HG03066 (cell line): ENCODE data around the gene STRADB.
"Not testable (repeated sequence)": the region's sequence is repeated elsewhere in the genome, so short reads cannot be mapped to it uniquely, and the experiment has no call there.

Experiments
- ATAC-seq: cut with Tn5 transposase; IDR thresholded peaks from one replicate; pipeline ENCODE4 v1.9.1; 2021; ENCODE audit warnings: low read depth; ENCODE audit not compliant: unreplicated experiment

Gene STRADB

GRCh38 chr2:201430322-201430721 lies 21.2 kb upstream of the STRADB start:
- ATAC-seq, result not testable (repeated sequence)

- no peak for ATAC-seq
Measured at GRCh38 chr2:201430839-201431238, 20.7 kb upstream of the STRADB start.

- no peak for ATAC-seq
Measured at GRCh38 chr2:201432038-201432620, 19.4 kb upstream of the STRADB start.

GRCh38 chr2:201432621-201433393 lies 18.7 kb upstream of the STRADB start:
- no peak for ATAC-seq

GRCh38 chr2:201433394-201433995 lies 18.0 kb upstream of the STRADB start:
- ATAC-seq, result no peak

DNA sequence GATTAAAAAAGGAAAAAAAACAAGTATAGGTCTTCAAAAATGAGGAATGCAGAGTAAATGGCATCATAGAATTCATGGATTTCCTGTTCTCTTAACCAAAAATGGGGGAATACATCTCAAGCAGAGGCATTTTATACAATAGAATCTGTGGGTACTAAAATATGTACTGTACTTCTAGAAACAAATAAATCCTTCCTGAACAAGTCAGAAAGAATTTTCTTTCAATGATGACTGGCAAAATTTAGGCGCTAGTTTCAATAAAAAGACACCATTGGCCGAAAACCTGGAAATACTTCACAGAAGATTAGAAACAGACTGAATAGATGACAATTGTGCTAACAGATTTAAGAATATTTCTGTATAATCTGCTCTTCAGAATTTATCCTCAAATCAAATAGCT lies 15.4 kb upstream of the STRADB start:
- ATAC-seq, result no peak

- ATAC-seq, result not testable (repeated sequence)
Measured at GRCh38 chr2:201439336-201439922, 12.1 kb upstream of the STRADB start.

DNA sequence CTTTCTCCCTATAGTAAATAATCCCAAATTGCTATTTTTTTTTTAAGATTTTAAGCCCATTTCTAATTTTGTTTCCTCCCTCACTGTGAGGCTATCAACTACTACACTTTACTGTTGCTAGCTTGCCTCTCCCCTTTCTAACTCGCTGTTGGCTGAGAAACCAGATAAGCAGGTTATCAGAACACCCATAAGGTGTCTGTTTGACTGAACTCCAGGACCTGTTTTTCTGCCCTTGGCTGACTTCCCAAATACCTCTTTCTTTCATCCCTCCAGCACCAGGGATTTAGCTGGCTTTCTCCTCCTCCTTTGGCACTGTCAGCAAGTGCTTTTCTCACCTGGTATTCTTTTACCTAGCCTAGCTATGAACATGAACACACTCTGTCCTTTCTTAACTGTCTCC lies 11.4 kb upstream of the STRADB start:
- ATAC-seq, result no peak

DNA sequence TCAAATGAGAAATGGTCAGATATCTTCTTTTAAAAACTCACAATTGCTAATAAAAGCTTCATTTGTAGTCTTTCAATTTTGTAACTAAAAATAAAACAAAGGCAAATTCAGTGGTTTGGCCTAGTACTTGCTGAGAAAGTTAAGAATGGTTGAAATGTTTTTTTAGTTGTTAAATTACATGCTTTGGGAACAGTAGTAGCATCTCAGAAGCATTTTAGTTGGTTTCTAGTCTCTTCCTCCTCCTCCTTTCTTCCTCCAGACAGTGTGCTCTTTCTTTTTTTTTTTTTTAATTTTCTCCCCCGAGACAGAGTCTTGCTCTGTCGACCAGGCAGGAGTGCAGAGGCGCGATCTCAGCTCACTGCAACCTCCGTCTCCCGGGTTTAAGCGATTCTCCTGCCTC lies 10.1 kb upstream of the STRADB start:
- ATAC-seq, result peak; percentile 67

DNA sequence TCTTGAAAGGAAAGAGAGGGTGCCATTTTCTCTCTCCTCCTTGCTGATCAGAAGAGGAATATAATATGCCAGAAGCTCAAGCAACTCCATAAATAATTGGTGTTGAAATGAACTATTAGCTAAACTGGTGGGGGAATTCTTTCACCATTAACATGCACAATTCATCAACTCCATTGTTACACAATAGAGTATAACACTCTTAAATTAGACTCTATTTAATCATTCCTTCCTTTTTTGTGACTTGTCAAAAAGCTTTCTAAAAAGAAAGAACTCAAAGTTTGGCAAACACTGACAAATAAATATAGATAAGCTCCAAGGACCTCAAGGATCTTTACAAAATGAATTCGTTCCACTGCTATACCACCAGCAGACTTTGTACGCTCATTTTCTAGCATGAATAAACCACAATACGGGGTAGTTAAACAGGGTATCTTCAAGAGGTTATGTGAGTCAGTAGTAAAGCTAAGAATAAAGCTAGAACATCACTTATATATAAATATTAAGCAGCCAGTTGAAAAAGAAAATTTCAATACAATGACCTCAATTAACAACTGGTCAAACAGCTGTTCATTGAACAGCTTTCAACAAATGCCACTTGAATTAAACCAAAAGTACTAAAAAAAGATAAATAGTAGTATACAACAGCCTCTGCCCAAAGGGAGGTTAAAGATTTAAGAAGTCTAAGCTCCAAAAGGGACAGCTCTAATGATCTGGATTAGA lies 6.6 kb upstream of the STRADB start:
- no peak for ATAC-seq

DNA sequence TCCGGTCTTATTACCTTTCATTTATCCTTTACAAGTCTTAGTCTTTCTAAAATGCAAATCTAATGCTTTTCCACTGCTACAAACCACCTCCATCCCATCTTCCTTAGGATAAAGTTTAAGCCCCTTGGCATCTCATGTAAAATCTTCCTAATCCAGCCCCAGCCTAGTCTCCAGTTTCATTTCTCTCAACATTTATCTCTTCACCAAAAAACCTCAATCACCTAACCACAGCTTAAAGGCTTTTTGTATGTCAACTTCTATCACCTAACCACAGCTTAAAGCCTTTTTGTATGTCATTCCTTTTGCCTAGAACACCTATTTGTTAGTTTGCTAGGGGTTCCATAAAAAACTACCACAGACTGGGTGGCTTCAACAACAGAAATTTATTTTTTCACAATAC lies 4.5 kb upstream of the STRADB start:
- ATAC-seq, result no peak

DNA sequence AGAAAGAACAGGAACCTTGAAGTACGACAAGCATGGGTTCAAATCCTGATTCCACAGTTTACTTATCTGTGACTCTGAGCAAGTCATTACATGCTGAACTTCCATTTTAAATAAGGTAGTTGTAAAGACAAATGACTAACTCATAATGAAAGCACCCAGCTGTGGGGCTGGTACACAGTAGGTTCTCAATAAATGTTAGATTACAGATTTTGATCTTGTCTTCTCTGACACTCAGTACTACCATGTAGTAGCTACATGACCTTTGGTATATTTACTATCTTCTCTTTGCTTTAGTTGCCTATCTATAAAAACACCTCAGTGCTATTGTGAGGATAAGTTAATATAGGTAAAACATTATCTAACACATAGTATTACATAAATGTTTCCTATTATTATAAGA lies 3.5 kb upstream of the STRADB start:
- ATAC-seq, result no peak

- ATAC-seq, result no peak
Measured at GRCh38 chr2:201448701-201449100, 2.8 kb upstream of the STRADB start.

DNA sequence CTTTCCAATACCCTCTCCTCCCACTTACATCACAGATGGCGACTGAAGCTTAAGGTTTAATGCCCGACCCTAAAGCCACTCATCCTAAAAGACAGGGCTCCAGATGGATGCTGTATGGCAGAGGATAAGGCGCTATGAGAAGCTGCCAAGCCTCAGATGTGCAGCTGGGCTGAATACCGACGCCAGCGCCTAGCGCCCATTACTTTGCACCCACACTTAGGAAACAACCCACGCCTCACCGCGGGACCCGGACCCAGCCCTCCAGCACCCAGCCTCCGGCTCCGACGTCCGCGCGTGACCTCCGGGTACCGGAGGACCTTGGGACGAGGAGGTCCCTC lies 617 bp upstream of the STRADB start:
- peak; percentile 8 for ATAC-seq

DNA sequence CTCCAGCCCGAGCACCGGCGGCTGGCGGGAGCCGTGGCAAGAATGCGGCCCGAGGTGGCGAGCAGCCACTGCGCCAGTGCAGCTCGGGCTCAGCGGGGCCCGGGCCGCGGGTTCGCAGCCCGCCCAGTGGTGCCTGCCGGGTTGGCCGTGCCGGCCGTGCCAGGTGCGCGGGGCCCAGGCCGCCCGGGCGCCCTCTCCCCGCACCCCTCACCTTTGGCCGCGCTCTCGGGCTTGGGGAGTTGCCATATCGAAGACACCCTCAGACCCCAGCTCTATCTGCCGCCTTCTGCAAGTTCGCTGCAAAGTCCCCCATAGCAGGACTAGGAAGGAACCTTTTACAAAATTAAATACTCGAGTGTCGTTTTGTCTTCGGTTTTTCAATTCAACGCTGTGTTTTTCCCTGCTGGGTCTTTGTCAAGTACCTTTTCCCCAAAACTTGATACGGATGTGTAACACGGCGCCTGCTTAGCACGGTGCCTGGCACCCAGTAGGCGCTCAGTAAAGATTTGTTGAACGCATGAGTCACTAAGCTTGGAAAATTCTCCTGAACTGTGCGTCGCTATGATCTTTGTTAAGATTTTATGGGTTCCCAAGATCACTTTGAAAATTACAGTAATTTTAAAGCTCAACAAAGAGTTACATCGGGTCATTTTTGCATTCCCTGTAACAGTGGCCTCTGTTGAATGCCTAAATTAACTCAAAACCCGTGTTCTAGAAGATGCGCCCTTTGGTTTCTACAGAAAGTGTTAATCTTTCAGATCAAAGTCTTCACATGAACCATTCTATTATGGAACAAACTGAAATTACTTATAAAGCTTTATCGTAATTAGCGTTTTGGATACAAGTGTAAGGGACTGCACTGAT lies 750 bp downstream of the STRADB start:
- peak; percentile 31 for ATAC-seq

DNA sequence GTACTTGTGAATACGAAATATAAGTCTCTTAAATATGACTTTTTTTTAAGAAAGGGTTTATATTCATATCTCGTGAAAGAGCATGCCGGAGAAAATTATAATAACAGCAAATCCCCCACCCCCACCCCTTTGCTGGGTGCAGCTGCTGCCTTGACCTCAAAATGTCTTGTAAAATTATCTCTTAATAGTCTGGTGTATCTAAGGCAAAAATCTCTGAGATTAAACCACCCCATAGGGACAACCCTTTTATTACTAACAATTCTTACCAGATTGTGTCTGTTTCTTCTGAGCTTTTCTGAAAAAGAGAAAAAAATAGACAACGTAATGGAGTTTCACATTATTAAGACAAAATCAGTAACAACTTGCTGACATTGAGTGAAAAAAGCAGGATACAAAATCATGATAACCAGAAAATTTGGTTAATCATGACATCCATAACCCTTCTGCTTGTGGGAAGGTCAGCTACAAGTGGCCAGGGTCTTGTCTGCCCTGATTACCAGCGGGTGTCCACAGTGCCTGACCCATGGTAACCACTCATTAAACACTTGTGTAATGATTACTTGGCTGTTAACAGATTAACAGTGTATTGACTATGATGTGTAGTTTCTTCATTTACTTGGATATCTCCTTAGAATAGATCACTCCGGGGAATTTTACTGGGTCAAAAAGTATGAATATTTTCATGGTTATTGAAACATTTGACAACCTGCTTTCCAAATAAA lies 1.5 kb downstream of the STRADB start:
- ATAC-seq, result no peak

DNA sequence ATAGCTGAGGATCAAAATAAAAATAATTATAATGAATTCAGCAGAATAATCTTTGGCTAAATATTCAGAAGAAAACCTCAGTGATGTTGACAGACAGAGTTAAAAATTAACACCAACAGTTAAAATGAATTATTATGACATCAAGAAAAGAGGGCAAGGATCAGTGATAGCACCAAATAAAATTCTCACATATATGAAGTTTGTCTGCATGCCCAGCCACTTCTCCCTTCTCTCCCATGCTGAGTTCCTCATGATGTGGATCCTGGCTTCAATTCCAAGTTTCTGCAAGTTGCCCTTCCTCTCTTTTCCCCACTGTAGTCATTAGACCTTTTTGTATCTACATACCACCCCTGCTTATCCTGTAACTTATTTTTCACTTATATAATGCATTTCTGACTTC lies 6.8 kb downstream of the STRADB start:
- ATAC-seq, result no peak

DNA sequence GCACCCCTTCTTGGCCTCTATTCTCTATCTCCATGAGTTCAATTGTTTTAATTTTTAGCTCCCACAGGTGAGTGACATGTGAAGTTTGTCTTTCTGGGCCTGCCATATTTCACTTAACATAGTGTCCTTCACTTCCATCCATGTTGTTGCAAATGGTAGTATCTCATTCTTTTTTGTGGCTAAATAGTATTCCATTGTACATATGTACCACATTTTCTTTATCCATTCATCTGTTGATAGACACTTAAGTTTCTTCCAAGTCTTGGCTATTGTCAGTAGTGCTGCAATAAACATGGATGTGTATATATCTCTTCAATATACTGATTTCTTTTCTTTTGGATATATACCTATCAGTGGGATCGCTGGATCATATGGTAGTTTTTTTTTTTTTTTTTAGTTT lies 9.0 kb downstream of the STRADB start:
- ATAC-seq, result no peak

- ATAC-seq, result no peak
Measured at GRCh38 chr2:201464547-201464946, 13.0 kb downstream of the STRADB start.
